HCT116 (cell line): Measurements from ENCODE around the gene RYR2. TPM values are rescaled to one million over a fixed set of nuclear protein-coding genes. Genes with fewer than 3 reads are reported as not detected.

ENCODE experiments used
- ATAC-seq: fragments of 200-7000 bp; cut with Tn5 transposase; 2 replicates; pipeline ENCODE4 v1.9.1; 2020; ENCODE audit warnings: mild to moderate bottlenecking, moderate library complexity
- BruUV-seq: library from RNA; stranded (reverse); fragments of 400-500 nt; replicated peaks from 2 replicates; lab custom pipeline; 2021; lab: Mats Ljungman, UMichigan
- CTCF ChIA-PET: fragments of 300-600 bp; sonication (Branson Sonifier 250); formaldehyde crosslinking; loops from one replicate; lab custom pipeline; 2021; ENCODE audit warnings: antibody characterized with exemption; lab: Charles Lee
- POLR2A ChIA-PET: fragments of 300-600, 350-600 bp; sonication (Branson Sonifier 250); formaldehyde crosslinking; loops from one replicate; lab custom pipeline; 2021; ENCODE audit warnings: antibody characterized with exemption; lab: Charles Lee
- RAD21 ChIA-PET, 2 experiments: fragments of 300-600 bp; sonication (Branson Sonifier 250); formaldehyde crosslinking; loops; one replicate each; lab custom pipeline; 2023; ENCODE audit warnings: low total read pairs in 2 of 2; ENCODE audit not compliant: uncharacterized antibody in 2 of 2, unreplicated experiment in 2 of 2, low non-redundant PET in 1 of 2; lab: Charles Lee
- DNase-seq: peaks from one replicate; pipeline ENCODE4 v3.0.0-alpha.2; 2010; ENCODE audit warnings: low read depth, low spot score
- H2AFZ ChIP-seq: fragments of 200-600 bp; shearing (Covaris generic), sonication (generic); 2 replicates; pipeline ENCODE4 v1.6.1; 2017; ENCODE audit warnings: low read depth, mixed run types, mixed read lengths, antibody characterized with exemption, low read length; ENCODE audit not compliant: poor library complexity, severe bottlenecking
- H3K27ac ChIP-seq: 2 replicates; pipeline ENCODE4 v1.5.1; 2012; ENCODE audit warnings: low read depth, low read length
- H3K27me3 ChIP-seq: fragments of 200-600 bp; sonication (generic); 2 replicates; pipeline ENCODE4 v1.6.1; 2016; ENCODE audit warnings: mixed run types, low read length, mixed read lengths; ENCODE audit not compliant: insufficient read depth
- H3K36me3 ChIP-seq, 2 experiments: fragments of 200-500 bp in 1 of 2; fragments of 200-600 bp in 1 of 2; sonication (Bioruptor generic) in 1 of 2; sonication (generic) in 1 of 2; 2 replicates each; pipeline versions ENCODE4 v1.5.1 to v1.6.1; 2014 to 2016; ENCODE audit warnings: low read length in 2 of 2, inconsistent platforms in 1 of 2, mixed read lengths in 1 of 2, mixed run types in 1 of 2; ENCODE audit not compliant: insufficient read depth in 2 of 2, control insufficient read depth in 1 of 2
- H3K4me1 ChIP-seq, 2 experiments: fragments of 200-600 bp in 1 of 2; sonication (generic) in 1 of 2; 2 replicates each; pipeline versions ENCODE4 v1.5.1 to v1.6.1; 2012 to 2017; ENCODE audit warnings: low read length in 2 of 2, inconsistent platforms in 1 of 2, mild to moderate bottlenecking in 1 of 2, mixed read lengths in 1 of 2, mixed run types in 1 of 2, moderate library complexity in 1 of 2; ENCODE audit not compliant: insufficient read depth in 2 of 2, control insufficient read depth in 1 of 2
- H3K4me2 ChIP-seq: fragments of 200-600 bp; sonication (generic); 2 replicates; pipeline ENCODE4 v1.6.1; 2017; ENCODE audit warnings: mixed run types, low read length, mixed read lengths
- H3K4me3 ChIP-seq, 2 experiments: fragments of 200-600 bp in 1 of 2; sonication (generic) in 1 of 2; replicated peaks in 1 of 2; 2 replicates each; pipeline ENCODE4 v1.5.1; 2011 to 2016; ENCODE audit warnings: low read length in 2 of 2, control low read depth in 1 of 2, low read depth in 1 of 2, mild to moderate bottlenecking in 1 of 2, mixed read lengths in 1 of 2, mixed run types in 1 of 2
- H3K79me2 ChIP-seq: fragments of 200-600 bp; sonication (generic); 2 replicates; pipeline ENCODE4 v1.6.1; 2017; ENCODE audit warnings: mild to moderate bottlenecking, mixed run types, low read length, moderate library complexity, mixed read lengths; ENCODE audit not compliant: insufficient read depth
- H3K9ac ChIP-seq: fragments of 200-600 bp; sonication (generic); 2 replicates; pipeline ENCODE4 v1.6.1; 2016; ENCODE audit warnings: low read length, mixed read lengths
- H3K9me2 ChIP-seq: fragments of 200-600 bp; sonication (generic), shearing (Covaris generic); 2 replicates; pipeline ENCODE4 v1.6.1; 2017; ENCODE audit warnings: mixed run types, mild to moderate bottlenecking, moderate library complexity; ENCODE audit not compliant: insufficient read depth
- H3K9me3 ChIP-seq, 2 experiments: fragments of 200-500 bp in 1 of 2; fragments of 200-600 bp in 1 of 2; sonication (Bioruptor generic) in 1 of 2; sonication (generic) in 1 of 2; 2 replicates each; pipeline ENCODE4 v1.6.1; 2014 to 2017; ENCODE audit warnings: low read length in 2 of 2, mixed read lengths in 2 of 2, inconsistent platforms in 1 of 2, low read depth in 1 of 2, mild to moderate bottlenecking in 1 of 2, mixed run types in 1 of 2, moderate library complexity in 1 of 2; ENCODE audit not compliant: control insufficient read depth in 1 of 2, insufficient read depth in 1 of 2
- H4K20me1 ChIP-seq: fragments of 200-600 bp; sonication (generic), shearing (Covaris generic); 2 replicates; pipeline ENCODE4 v1.6.1; 2017; ENCODE audit warnings: mixed run types, mild to moderate bottlenecking, moderate library complexity; ENCODE audit not compliant: insufficient read depth
- CBX3 ChIP-seq: IDR thresholded peaks from 2 replicates; pipeline ENCODE4 v1.6.1; 2012; ENCODE audit warnings: low read depth
- CEBPB ChIP-seq: IDR thresholded peaks from 2 replicates; pipeline ENCODE4 v1.6.1; 2012; ENCODE audit warnings: low read depth
- ELF1 ChIP-seq: IDR thresholded peaks from 2 replicates; pipeline ENCODE4 v1.6.1; 2012; ENCODE audit warnings: low read depth, borderline replicate concordance
- EZH2 ChIP-seq: fragments of 200-600 bp; sonication (generic); IDR thresholded peaks from 2 replicates; pipeline ENCODE4 v1.6.1; 2017; ENCODE audit warnings: antibody characterized with exemption, mixed run types
- EZH2phosphoT487 ChIP-seq: fragments of 200-600 bp; IDR thresholded peaks from 2 replicates; pipeline ENCODE4 v1.6.1; 2018; ENCODE audit warnings: antibody characterized with exemption, borderline replicate concordance
- FOSL1 ChIP-seq: IDR thresholded peaks from 2 replicates; pipeline ENCODE4 v1.6.1; 2012; ENCODE audit warnings: low read depth
- POLR2A ChIP-seq: IDR thresholded peaks from 2 replicates; pipeline ENCODE4 v1.7.0; 2011; ENCODE audit warnings: borderline replicate concordance; ENCODE audit not compliant: insufficient read depth, insufficient read length; ENCODE audit errors: extremely low read depth
- RAD21 ChIP-seq: IDR thresholded peaks from 2 replicates; pipeline ENCODE4 v1.6.1; 2012; ENCODE audit warnings: low read depth, mild to moderate bottlenecking
- SIN3A ChIP-seq: IDR thresholded peaks from 2 replicates; pipeline ENCODE4 v1.6.1; 2012; ENCODE audit warnings: low read depth
- SRF ChIP-seq: IDR thresholded peaks from 2 replicates; pipeline ENCODE4 v1.6.1; 2012; ENCODE audit warnings: low read depth
- YY1 ChIP-seq: IDR thresholded peaks from 2 replicates; pipeline ENCODE4 v1.6.1; 2011; ENCODE audit warnings: low read length, low read depth, moderate library complexity, mild to moderate bottlenecking; ENCODE audit not compliant: insufficient replicate concordance; ENCODE audit errors: extremely low read depth
- ZFX ChIP-seq: fragments of 450-650 bp; IDR thresholded peaks from 2 replicates; pipeline ENCODE4 v1.6.1; 2017
- ZNF274 ChIP-seq: fragments of 200-500 bp; sonication (Bioruptor generic); IDR thresholded peaks from 2 replicates; pipeline ENCODE4 v1.6.1; 2014; ENCODE audit warnings: mild to moderate bottlenecking, low read depth, low read length, inconsistent platforms
- intact Hi-C: fragments of 100-400 bp; cut with micrococcal nuclease; formaldehyde crosslinking; loops from 2 replicates; pipeline ENCODE4 v1.10.0; 2022
- total RNA-seq: library from RNA; stranded (reverse); gene quantifications from one replicate; pipeline ENCODE4 v1.2.1, GENCODE V29; 2021; ENCODE audit not compliant: unreplicated experiment
- TF ChIP-seq, protein P1 (sequence below): IDR thresholded peaks from 2 replicates; pipeline ENCODE4 v1.6.1; 2011; ENCODE audit warnings: mild to moderate bottlenecking, low read length, moderate library complexity; ENCODE audit not compliant: insufficient replicate concordance; ENCODE audit errors: extremely low read depth
- TF ChIP-seq, protein P2 (sequence below): IDR thresholded peaks from 2 replicates; pipeline ENCODE4 v1.6.1; 2012; ENCODE audit warnings: low read depth
- TF ChIP-seq, protein P3 (sequence below): IDR thresholded peaks from 2 replicates; pipeline ENCODE4 v1.6.1; 2012
- TF ChIP-seq, protein P4 (sequence below), 3 experiments: fragments of 200-600 bp in 1 of 3; sonication (generic) in 1 of 3; IDR thresholded peaks in 2 of 3; conservative IDR thresholded peaks in 1 of 3; 2 replicates each; pipeline ENCODE4 v1.5.1; 2012 to 2017; ENCODE audit warnings: low read depth in 2 of 3, low read length in 2 of 3, antibody characterized with exemption in 1 of 3, borderline replicate concordance in 1 of 3, control low read depth in 1 of 3, mild to moderate bottlenecking in 1 of 3, mixed read lengths in 1 of 3, mixed run types in 1 of 3, moderate library complexity in 1 of 3; ENCODE audit not compliant: insufficient read depth in 1 of 3

RYR2 gene
- total RNA-seq, 1 experiment from 2014 or later = 0.02 TPM

DNA sequence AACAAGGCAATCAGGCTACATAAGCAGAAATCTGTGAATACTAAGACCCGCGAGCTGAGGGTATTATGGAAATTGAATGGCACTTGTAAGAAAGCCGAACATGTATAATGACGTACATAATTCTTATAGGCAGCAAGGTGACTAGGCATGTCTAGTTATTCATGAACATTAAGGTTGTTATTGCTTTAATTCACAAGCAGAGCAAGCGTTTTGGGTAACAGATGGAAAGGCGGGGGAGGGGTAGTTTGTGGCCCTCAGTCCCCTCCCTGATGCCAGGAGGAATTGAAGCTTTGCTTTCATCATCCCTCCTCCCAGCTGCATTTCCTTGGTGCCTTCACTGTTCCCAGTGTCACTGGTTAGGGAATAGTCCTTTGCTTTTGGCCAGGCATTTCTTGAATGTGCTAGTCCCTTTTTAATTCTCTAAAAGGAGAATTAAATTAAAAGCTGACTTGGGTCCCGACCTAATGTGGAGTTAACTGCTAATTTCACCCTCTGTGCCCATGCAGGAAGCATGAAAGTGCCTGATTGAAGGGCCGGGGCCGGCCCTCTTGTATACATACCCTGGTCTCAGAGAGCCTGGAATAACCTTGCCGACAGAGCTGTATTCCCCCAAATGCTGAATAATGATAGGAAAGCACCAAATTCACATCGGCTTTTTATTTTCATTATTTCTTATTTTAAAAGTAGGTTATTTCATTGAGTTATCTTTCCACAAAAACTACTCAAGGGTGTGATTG is 42.5 kb downstream of the RYR2 start:
- H2AFZ ChIP-seq = no peak overlapping the region
- H3K9ac ChIP-seq = no peak overlapping the region
- intact Hi-C loops = no loop called here
- H4K20me1 ChIP-seq = no peaks in the 10 kb centered on the region
- TF ChIP-seq CEBPB = no peak
- TF ChIP-seq, protein P1, sequence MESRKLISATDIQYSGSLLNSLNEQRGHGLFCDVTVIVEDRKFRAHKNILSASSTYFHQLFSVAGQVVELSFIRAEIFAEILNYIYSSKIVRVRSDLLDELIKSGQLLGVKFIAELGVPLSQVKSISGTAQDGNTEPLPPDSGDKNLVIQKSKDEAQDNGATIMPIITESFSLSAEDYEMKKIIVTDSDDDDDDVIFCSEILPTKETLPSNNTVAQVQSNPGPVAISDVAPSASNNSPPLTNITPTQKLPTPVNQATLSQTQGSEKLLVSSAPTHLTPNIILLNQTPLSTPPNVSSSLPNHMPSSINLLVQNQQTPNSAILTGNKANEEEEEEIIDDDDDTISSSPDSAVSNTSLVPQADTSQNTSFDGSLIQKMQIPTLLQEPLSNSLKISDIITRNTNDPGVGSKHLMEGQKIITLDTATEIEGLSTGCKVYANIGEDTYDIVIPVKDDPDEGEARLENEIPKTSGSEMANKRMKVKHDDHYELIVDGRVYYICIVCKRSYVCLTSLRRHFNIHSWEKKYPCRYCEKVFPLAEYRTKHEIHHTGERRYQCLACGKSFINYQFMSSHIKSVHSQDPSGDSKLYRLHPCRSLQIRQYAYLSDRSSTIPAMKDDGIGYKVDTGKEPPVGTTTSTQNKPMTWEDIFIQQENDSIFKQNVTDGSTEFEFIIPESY = no peak
- no peak for TF ChIP-seq YY1
- TF ChIP-seq, protein P2, sequence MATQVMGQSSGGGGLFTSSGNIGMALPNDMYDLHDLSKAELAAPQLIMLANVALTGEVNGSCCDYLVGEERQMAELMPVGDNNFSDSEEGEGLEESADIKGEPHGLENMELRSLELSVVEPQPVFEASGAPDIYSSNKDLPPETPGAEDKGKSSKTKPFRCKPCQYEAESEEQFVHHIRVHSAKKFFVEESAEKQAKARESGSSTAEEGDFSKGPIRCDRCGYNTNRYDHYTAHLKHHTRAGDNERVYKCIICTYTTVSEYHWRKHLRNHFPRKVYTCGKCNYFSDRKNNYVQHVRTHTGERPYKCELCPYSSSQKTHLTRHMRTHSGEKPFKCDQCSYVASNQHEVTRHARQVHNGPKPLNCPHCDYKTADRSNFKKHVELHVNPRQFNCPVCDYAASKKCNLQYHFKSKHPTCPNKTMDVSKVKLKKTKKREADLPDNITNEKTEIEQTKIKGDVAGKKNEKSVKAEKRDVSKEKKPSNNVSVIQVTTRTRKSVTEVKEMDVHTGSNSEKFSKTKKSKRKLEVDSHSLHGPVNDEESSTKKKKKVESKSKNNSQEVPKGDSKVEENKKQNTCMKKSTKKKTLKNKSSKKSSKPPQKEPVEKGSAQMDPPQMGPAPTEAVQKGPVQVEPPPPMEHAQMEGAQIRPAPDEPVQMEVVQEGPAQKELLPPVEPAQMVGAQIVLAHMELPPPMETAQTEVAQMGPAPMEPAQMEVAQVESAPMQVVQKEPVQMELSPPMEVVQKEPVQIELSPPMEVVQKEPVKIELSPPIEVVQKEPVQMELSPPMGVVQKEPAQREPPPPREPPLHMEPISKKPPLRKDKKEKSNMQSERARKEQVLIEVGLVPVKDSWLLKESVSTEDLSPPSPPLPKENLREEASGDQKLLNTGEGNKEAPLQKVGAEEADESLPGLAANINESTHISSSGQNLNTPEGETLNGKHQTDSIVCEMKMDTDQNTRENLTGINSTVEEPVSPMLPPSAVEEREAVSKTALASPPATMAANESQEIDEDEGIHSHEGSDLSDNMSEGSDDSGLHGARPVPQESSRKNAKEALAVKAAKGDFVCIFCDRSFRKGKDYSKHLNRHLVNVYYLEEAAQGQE = no peak
- no peak for TF ChIP-seq RAD21
- TF ChIP-seq, protein P3, sequence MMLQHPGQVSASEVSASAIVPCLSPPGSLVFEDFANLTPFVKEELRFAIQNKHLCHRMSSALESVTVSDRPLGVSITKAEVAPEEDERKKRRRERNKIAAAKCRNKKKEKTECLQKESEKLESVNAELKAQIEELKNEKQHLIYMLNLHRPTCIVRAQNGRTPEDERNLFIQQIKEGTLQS = no peak
- no peak for TF ChIP-seq EZH2phosphoT487
- no peak for TF ChIP-seq SIN3A
- TF ChIP-seq ZNF274 = no peak
- no peak for TF ChIP-seq EZH2
- TF ChIP-seq SRF = no peak
- TF ChIP-seq ELF1 = no peak
- TF ChIP-seq POLR2A = no peak
- TF ChIP-seq, protein P4, sequence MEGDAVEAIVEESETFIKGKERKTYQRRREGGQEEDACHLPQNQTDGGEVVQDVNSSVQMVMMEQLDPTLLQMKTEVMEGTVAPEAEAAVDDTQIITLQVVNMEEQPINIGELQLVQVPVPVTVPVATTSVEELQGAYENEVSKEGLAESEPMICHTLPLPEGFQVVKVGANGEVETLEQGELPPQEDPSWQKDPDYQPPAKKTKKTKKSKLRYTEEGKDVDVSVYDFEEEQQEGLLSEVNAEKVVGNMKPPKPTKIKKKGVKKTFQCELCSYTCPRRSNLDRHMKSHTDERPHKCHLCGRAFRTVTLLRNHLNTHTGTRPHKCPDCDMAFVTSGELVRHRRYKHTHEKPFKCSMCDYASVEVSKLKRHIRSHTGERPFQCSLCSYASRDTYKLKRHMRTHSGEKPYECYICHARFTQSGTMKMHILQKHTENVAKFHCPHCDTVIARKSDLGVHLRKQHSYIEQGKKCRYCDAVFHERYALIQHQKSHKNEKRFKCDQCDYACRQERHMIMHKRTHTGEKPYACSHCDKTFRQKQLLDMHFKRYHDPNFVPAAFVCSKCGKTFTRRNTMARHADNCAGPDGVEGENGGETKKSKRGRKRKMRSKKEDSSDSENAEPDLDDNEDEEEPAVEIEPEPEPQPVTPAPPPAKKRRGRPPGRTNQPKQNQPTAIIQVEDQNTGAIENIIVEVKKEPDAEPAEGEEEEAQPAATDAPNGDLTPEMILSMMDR (IDR thresholded peaks at IDR 0.05 in 2 of 3, conservative IDR thresholded peaks at IDR 0.05 in 1 of 3; ENCODE audit: borderline replicate concordance in 1 of 3, insufficient read depth in 1 of 3, low read depth in 2 of 3, low read length in 2 of 3) = no peak
- no peak for TF ChIP-seq CBX3
- no peak for TF ChIP-seq ZFX
- no peak for TF ChIP-seq FOSL1
- H3K9me3 ChIP-seq = no peaks in the 10 kb centered on the region
- H3K79me2 ChIP-seq = no peaks in the 10 kb centered on the region
- no peak overlapping the region for H3K4me2 ChIP-seq
- DNase-seq = no peak
- ATAC-seq = no peak
- no peaks in the 10 kb centered on the region for H3K4me1 ChIP-seq
- H3K4me3 ChIP-seq = no peak overlapping the region
- ChIA-PET CTCF (no interaction called here), RAD21 (no interaction called here), POLR2A (no interaction called here)
- H3K36me3 ChIP-seq = no peaks in the 10 kb centered on the region
- no TSS peak for BruUV-seq
- H3K9me2 ChIP-seq = no peaks in the 10 kb centered on the region
- no peaks in the 10 kb centered on the region; the same call in 1 of the 2 replicates for H3K27me3 ChIP-seq
- no peak overlapping the region for H3K27ac ChIP-seq
